HG02678 (cell line): Measurements from ENCODE around the gene NAA10.

ENCODE experiments used
- ATAC-seq: cut with Tn5 transposase; IDR thresholded peaks from one replicate; pipeline ENCODE4 v1.9.1; 2021; ENCODE audit warnings: mild to moderate bottlenecking, moderate library complexity; ENCODE audit not compliant: unreplicated experiment

NAA10 gene

DNA sequence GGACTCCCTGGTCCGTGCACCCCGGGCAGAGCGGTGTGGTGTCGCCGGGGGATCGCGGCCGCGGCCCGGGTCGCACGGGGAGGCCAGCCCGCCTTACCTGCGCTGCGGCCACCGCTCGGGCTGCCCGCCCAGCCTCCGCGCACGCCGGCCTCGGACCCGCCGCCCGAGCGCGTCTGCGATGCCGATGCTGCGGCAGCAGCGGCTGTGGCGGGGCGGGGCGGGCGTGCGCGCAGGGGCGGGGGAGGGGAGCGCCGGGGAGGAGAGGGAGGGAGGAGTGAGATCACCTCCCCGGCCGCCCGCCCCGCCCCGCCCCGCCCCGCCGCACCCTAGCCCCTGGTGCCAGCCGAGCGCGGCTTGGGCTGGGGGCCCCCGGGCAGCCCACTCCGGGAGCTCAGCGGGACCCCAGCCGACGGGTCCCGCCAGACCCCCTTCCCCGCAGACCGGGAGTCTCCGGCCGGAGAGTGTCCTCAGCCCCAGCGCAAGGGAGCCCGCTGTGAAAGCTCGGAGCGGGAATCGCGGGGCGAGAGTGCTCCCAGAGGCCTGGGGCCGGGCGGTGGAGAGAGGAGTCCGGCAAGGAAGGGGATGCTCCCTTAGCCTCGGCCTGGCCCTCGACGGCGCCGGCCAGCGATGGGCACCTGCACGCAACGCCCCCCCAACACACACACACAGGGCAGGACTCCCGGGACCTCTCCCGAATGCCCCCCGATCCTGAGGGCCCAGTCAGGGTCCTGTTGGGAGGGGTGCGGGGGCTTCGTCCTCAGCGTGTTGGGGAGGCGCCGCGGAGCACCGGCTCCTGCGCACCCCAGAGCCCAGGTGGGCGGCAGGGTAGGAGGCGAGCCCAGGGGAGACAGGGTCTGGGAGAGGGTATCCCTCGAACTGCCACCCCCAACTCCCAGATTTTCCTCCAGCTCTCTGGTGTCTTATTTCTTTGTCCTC lies 48.6 kb downstream of the NAA10 start, which contains the start of gene L1CAM:
L1CAM (minus strand) TSS at position 206 of the 936 bp plus-strand sequence. CDS start 10,337 bp downstream, outside the sequence.
- ATAC-seq = no peak

DNA sequence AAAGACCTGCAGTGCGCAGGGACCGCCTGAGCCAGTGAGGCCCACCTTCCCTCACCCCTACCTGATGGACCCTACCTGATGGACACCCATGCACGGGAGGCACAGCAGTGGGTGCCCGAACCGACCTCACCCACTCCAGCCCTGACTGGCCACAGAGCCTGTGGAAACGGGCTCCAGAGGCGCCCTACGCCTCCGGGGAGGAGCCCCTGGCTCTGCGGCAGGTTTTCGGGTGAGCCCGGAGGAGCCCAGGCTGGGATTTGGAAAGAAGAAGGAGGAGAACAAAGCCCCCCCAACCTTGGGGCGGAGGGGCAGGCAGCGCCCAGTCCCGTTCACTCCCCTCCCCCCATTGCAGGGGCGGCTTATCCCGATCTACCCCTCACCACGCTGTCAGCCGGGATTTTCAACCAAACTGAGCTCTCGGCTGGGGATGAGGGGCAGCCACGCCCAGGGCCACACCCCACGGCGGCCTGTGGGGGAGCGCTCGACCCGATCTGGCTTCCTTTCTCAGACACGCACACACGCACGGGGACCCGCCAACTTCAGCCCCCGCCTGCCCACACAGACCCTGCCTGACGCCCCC lies 49.5 kb downstream of the NAA10 start:
- ATAC-seq = no peak

DNA sequence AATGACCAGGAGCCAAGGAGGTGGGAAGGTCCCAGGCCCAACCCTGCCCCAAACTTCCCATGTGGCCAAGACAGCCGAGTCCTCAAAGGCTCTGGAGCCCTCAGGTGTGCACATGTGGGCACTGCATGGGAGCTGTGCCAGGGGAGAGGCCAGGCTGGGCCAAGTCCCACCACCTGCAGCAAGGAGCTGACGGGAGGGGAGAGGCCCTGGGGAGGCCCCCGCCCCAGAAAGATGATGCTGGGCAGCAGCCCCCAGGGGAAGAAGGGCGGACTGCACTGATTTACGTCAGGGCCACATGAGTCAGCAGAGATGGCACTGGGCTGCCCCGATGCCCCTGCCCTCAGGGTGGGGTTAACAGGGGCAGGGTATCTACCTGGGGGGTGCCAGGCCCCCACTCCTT lies 50.2 kb downstream of the NAA10 start:
- ATAC-seq = no peak

DNA sequence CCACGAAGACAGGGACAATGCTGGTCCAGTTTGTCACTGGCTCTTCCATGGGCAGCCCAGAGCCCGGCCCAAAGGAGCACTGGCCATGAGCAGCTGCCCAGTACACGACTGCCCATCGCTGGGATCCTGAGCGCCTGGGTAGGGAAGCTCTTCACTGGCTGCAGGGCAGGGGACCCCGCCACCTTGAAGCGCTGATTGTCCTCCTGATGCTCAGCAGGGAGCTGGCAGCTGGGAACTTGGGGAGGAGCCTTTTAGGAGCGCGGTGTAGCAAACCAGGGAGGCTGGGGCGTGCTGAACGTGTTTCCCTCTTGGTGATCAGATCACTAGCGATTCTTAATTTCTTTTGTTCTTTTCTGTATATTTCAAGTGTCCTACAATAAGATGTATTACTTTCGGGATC lies 50.7 kb downstream of the NAA10 start:
- no peak for ATAC-seq

DNA sequence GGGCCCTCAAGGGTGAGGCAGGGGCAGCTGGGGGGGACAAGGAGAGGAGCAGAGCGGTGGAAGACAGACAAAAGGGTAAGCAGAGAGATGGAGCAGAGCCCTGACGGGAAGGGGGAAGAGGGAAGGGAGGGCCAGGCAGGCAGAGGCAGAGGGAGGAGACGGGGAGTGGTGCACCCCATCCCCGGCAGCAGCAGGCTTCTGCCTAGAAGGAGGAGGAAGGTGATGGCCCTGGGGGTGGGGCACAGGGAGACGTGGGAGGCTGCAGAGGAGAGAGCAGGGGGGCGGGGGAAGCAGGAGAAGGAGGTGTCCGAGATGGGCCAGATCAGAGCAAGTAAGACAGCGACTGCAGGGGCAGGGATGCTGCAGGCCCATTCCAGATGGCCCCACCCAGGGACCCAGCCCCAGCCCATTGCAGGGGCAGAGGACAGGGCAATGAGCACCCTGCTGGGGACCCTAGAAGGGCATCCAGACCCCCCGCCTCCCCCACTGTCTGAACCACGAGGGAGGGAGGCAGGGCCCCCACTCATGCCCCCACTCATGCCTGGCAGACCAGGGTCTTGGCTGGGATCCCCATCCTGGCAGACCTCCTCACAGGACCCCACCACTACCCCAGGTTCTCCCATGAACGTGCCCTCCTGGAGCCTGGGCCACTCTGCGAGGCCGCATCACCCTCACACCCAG lies 51.5 kb downstream of the NAA10 start:
- ATAC-seq = no peak

DNA sequence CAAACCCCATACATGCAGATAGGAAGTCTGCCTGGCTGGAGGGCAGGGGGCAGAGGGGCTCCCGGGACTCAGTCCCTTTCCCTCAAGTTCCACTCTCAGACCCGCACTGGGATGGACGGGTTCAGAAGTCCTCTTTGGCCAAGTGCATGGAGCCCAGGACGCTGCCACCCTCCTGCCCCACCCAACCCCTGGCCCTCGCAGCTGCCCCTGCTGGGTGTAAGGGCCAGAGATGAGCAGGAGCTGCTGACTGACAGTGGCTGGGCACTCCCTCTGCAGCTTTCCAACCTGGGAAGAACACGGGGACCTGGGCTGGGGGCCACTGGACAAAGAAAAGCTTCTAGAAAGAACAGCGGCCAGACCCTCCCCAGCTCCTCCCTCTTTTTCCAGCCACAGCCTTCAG lies 52.3 kb downstream of the NAA10 start:
- no peak for ATAC-seq

DNA sequence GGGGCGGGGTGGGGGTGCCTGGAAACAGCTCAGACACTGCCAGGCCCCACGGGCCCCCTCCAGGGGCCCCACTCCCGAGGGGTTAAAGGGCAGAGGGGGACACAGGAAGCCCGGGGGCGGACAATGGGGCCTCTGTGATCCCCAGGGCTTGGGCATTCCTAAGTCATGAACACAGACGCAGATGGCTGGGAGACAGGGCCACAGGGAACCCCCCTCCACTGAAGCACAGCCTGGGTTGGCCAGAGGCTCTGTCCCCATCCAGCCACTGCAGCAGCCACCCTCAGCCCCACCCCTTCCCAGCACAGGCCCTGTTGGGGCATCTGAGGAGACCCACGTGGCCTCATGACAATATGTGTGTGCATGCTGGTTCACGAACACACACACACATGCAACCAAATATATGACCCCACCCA lies 52.7 kb downstream of the NAA10 start:
- ATAC-seq = no peak

DNA sequence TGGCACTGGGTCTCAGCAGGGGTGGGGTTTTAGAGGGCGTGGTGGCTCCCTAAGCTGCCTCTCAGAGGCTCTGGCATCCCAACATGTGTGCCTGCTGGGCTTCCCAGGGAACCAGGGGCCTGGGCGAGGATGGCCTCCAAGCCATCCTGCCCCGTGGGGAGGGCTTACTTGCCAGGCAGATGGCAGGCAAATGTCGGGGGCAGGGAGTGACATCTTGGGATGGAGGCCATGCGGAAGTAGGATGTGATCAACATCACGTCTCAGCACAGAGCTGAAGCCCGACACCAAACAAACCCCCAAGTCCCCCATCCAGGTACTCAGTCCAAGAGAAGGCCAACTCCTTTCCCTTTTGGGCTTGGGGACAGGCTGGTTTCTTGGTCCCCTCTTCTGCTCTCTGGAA lies 53.6 kb downstream of the NAA10 start:
- ATAC-seq = no peak

DNA sequence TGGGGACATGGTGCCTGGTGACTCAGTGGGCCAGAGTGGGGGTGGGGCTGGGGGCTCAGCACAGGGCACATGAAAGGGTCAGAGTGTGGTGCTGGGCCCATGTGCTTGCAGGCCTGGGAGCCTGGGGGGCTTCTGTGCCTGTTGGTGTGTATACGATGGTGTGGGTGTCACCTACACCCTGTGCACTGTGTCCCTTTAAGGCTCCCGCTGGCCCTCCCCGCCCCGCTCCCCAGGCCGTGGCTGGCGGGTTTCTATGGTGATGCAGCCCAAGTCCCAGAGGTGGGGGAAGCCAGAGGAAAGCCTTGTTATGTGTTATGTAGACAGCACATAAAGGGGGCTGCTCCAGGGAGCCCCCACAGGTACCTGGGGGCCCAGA lies 54.4 kb downstream of the NAA10 start:
- no peak for ATAC-seq

DNA sequence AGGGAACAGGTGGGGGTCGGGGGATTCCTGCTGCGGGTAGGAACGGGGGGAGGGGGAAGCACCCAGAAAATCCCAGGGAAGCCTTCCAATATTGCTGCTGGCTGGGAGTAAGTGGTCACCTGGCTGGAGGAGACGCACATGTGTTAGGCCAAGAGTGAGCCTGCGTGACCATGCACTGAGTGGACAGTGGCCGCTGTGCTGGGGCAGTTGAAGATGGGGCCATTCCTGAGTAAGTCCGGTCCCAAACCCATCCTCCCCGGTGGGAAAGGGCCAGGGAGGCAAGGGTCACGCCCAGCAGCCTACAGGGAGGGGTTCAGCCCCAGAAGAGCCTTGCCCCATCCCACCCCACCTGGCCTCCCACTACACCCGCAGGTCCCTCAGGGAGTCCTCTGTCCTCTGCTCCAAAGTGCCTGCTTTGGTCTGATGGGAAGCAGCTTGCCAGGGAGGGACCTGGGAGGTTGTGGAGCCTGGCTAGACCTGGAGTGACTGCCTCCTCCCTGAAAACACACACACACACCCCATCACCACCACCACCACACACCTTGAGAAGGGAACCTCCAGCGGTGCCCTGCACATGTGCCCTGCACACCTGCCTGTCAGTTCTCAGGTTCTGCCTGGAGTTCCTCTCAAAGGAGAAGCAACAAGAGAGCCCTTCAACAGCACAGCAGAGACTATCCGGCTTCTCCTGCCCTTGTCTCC lies 54.9 kb downstream of the NAA10 start:
- no peak for ATAC-seq
